Subcutaneous abdominal adipose tissue (tissue), 5 donors: Measurements from ENCODE around the gene NTM.

Source experiments
- H3K27ac ChIP-seq: one replicate; pipeline ENCODE4 v1.7.0; 2013; ENCODE audit warnings: low read depth, mild to moderate bottlenecking, inconsistent platforms, low read length, moderate library complexity
- H3K27me3 ChIP-seq, 5 donors: one replicate each; pipeline ENCODE4 v1.7.0; 2013; ENCODE audit warnings: low read length in 5 of 5, inconsistent platforms in 1 of 5; ENCODE audit not compliant: control insufficient read depth in 5 of 5, insufficient read depth in 4 of 5
- H3K36me3 ChIP-seq, 5 donors: one replicate each; pipeline ENCODE4 v1.7.0; 2013; ENCODE audit warnings: low read length in 5 of 5; ENCODE audit not compliant: control insufficient read depth in 5 of 5, insufficient read depth in 5 of 5
- H3K4me1 ChIP-seq, 5 donors: one replicate each; pipeline ENCODE4 v1.7.0; 2013; ENCODE audit warnings: low read length in 5 of 5, mild to moderate bottlenecking in 3 of 5, moderate library complexity in 1 of 5; ENCODE audit not compliant: control insufficient read depth in 5 of 5, insufficient read depth in 5 of 5
- H3K4me3 ChIP-seq, 5 donors: one replicate each; pipeline ENCODE4 v1.7.0; 2013; ENCODE audit warnings: low read length in 5 of 5, low read depth in 1 of 5
- H3K9ac ChIP-seq, 5 donors: one replicate each; pipeline ENCODE4 v1.7.0; 2013; ENCODE audit warnings: low read length in 5 of 5, mild to moderate bottlenecking in 4 of 5, moderate library complexity in 3 of 5
- H3K9me3 ChIP-seq, 5 donors: one replicate each; pipeline ENCODE4 v1.7.0; 2013; ENCODE audit warnings: low read length in 5 of 5; ENCODE audit not compliant: control insufficient read depth in 5 of 5
- donor health status: healthy.
- donor health status: healthy.
- donor health status: healthy.
- donor health status: healthy.
- donor health status: healthy.

Gene NTM

DNA sequence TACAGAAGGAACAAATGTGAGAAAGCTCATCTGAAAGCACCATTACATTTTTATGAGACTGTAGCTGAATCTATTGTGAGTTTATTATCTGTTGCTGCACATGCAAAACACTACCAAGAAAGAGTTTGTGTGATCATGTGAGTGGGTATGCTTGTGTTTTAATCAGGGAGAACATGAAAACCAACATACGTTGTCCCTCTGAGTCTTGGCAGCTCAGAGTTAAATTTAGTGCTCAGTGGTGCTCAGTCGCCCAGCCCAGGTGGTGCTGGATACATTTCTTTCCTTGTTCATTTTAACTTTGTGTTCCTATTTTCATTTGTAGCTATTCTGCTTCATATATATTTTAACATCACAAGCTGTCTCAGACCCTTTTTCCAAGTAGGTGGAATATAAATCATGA, 500.6 kb downstream of the NTM start:
- Histone ChIP-seq H3K9ac (no peak overlapping the region), H3K9me3 (no peaks in the 10 kb centered on the region), H3K4me3 (no peak overlapping the region), H3K27ac (no peak overlapping the region), H3K36me3 (no peaks in the 10 kb centered on the region), H3K4me1 (peaks cover 0 to 3% (median 0%) of the 10 kb centered on the region in 5 donors), H3K27me3 (no peaks in the 10 kb centered on the region)

DNA sequence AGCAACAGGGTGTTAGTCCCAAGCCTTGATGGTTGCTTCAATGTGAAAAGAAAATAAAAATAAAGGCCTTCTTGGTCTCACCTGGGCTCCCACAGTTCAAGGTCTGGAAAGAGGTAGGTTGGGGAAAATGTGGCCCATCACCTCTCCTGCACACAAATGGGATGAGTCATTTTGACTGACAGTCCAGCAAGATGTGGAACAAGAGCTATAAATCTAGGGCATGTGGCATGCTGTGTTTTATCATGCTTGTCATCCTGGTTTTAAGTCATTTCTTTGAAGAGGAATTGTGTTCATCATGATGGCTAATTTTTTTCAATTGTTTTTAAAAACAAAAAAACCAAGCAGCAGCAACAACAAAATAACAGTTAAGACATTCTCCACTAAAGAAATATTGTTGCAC, 503.7 kb downstream of the NTM start:
- H3K9ac ChIP-seq: no peak overlapping the region
- no peak overlapping the region for H3K27ac ChIP-seq
- peaks cover 0 to 3% (median 0%) of the 10 kb centered on the region in 5 donors for H3K4me1 ChIP-seq
- H3K9me3 ChIP-seq: no peaks in the 10 kb centered on the region
- H3K4me3 ChIP-seq: no peak overlapping the region
- no peaks in the 10 kb centered on the region for H3K36me3 ChIP-seq
- no peaks in the 10 kb centered on the region for H3K27me3 ChIP-seq

DNA sequence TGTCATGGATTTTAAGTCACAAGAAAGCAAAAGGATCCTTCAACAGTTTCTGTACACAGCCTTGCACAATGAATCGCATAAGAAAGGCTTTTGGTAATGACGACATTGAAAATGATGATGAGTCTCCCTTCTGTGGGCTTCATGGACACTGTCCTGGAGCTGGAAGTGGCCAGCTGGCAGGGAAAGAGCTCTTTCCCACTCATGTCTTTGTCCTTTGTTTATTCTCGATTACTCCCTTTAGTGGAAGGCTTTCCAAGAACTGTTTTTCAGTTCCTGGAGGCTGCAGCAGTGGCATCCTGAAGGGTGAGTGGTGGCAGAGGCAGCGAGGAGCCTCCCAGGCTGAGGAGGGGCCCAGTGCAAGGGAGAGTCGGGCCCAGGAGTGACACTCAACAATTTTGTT, 505.2 kb downstream of the NTM start:
- H3K9me3 ChIP-seq: no peaks in the 10 kb centered on the region
- no peaks in the 10 kb centered on the region for H3K36me3 ChIP-seq
- peak overlapping the region in 1 of 5 donors; percentile 26 for H3K9ac ChIP-seq
- no peak overlapping the region for H3K4me3 ChIP-seq
- peaks cover 0 to 3% (median 0%) of the 10 kb centered on the region in 5 donors for H3K4me1 ChIP-seq
- no peak overlapping the region for H3K27ac ChIP-seq
- H3K27me3 ChIP-seq: no peaks in the 10 kb centered on the region

DNA sequence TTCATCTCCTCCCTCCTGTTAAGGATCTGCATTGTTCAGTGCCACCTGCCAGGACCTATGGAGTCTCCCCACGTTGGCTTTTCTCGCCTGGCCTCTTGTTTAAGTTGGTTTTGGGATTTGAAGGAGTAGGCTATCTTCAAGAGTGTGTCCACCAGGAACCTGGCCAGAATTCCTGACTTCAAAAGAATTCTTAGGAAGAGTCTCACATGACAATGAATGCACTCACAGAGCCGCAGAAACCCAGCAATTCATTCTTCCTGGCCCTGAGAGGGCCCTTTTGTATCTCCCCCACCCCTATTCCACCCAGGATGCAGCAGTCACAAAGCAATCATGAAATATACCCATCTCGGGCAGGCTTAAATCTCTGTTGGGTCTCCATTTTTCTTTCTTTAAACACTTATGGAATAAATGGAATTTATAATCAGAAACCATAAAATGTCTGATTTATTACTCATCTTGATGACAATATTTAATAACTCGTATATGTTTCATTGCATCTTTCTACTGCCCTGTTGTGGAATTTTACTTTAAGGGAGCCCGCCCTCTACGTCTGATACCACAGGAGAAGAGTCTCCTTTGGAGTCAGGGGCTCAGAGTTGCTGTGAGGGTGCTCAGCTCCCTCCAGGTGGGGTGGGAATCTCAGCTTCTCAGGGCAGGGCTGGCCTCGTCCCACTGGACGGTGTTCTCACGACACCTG, 507.0 kb downstream of the NTM start:
- no peak overlapping the region for H3K9ac ChIP-seq
- no peaks in the 10 kb centered on the region for H3K36me3 ChIP-seq
- H3K27me3 ChIP-seq: no peaks in the 10 kb centered on the region
- no peak overlapping the region for H3K4me3 ChIP-seq
- H3K27ac ChIP-seq: no peak overlapping the region
- H3K9me3 ChIP-seq: no peaks in the 10 kb centered on the region
- peaks cover 0 to 3% (median 0%) of the 10 kb centered on the region in 5 donors for H3K4me1 ChIP-seq

DNA sequence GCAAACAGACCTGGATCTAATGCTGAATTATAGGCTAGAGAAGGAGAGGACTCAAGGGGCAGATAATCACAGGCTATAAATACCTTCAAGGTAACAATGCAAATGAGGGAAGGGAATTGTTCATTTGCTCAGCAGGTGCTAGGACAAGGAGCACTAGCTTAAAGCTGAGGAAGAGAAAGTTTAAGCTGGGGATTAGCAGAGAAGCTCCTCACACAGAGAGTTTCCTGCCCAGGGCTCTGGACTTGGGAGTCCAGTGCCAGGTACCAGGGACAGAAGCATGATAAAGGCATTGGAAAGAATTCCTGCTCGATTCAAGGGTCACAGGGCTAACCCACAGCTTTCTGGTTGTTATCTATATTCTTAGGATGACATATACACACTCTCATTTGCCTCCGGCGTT, 509.9 kb downstream of the NTM start:
- Histone ChIP-seq H3K9me3 (no peaks in the 10 kb centered on the region), H3K27ac (no peak overlapping the region), H3K36me3 (no peaks in the 10 kb centered on the region), H3K4me3 (no peak overlapping the region), H3K4me1 (peaks cover 0 to 3% (median 0%) of the 10 kb centered on the region in 5 donors), H3K27me3 (no peaks in the 10 kb centered on the region), H3K9ac (no peak overlapping the region)

DNA sequence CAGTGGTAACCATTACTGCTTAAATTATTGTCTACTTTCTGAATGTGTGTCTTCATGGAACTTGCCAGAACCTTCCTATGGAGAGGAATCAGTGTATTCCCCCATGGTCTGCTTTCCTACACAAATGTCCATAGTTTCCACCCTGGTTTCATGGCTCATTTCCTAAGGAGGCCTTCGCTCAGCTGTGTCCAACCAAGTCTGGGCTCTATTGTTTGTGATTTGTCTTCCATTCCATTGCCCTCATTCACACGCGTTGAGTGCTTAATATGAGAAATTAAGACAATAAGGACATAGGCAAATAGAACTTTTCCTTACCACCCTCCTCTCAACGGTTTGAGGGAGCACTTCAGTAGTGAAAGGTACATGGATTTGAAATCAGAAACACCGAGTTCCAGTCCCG, 510.6 kb downstream of the NTM start:
- Histone ChIP-seq H3K27ac (no peak overlapping the region), H3K4me1 (peaks cover 0 to 2% (median 0%) of the 10 kb centered on the region in 5 donors), H3K9me3 (no peaks in the 10 kb centered on the region), H3K27me3 (no peaks in the 10 kb centered on the region), H3K36me3 (no peaks in the 10 kb centered on the region), H3K4me3 (no peak overlapping the region), H3K9ac (no peak overlapping the region)

DNA sequence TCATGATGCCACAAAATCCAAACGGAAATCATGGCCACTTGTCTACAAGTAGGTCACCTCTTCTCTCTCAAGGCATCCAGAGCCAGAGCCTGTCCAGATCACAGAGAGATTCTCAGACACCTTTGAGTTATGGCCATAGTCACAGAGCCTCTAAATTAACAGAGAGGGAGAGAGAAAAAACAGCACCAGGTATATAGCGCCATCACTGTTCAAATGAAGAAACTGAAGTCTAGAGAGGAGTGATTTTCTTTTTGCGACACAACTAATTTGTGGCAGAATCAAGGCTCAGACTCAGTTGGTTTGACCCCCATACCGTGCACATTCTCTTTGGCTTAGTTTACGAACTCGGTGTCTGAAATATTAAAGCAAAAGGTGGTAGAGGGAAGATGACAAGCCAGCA, 512.9 kb downstream of the NTM start:
- H3K27ac ChIP-seq: no peak overlapping the region
- H3K27me3 ChIP-seq: no peaks in the 10 kb centered on the region
- H3K9me3 ChIP-seq: no peaks in the 10 kb centered on the region
- peaks cover 0 to 4% (median 0%) of the 10 kb centered on the region in 5 donors for H3K4me1 ChIP-seq
- H3K9ac ChIP-seq: no peak overlapping the region
- H3K36me3 ChIP-seq: no peaks in the 10 kb centered on the region
- no peak overlapping the region for H3K4me3 ChIP-seq

DNA sequence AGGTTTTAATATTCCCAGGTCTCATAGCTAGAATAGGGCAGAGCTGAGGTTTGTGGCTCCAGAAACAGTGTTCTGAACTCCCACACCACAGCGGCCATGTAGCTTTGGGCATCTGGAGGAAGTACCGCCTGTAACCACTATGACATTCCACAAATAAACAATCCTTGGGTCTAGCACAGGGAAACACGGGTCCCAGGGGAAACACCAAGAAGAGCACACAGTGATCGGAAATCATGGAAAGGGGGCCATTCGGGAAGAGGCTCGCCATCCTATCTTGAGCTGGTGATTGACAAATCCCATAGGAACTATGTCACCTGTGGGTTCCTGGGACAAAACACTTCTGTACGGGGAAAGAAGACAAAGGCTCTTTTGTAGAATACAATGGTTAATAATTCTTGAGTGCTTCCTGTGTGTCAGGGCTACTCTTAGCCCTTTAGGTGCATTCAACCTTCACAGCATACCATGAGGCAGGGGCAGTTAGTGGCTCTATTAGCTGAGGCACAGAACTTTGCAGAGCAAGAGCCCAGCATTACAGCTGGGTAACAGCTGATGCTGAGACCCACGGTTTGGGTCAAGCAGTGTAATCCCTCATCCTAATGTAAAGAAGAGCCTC, 514.2 kb downstream of the NTM start:
- H3K4me1 ChIP-seq: peaks cover 0 to 10% (median 0%) of the 10 kb centered on the region in 5 donors
- H3K27me3 ChIP-seq: no peaks in the 10 kb centered on the region
- H3K4me3 ChIP-seq: no peak overlapping the region
- H3K27ac ChIP-seq: no peak overlapping the region
- no peaks in the 10 kb centered on the region for H3K36me3 ChIP-seq
- no peaks in the 10 kb centered on the region for H3K9me3 ChIP-seq
- no peak overlapping the region for H3K9ac ChIP-seq

DNA sequence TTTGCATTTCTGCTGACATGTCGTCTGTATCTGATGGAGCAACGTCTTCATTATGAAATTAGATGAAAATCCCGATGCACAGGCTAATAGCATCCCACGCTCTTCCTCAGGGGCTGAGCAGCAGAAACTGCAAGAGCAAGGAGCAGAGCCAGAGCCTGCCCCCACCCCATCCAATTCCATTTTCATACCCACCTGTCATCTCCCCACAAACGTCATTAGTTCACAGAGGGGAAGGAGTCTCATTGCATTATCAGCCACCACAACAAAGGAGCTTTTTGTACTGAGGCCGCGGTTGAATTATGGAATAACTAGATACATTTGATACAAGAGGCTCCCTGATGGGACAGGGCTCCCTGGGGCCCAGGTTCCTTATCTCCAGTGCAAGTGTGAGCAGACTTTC, 515.0 kb downstream of the NTM start:
- Histone ChIP-seq H3K36me3 (no peaks in the 10 kb centered on the region), H3K4me3 (no peak overlapping the region), H3K4me1 (peaks cover 0 to 11% (median 0%) of the 10 kb centered on the region in 5 donors), H3K9me3 (no peaks in the 10 kb centered on the region), H3K27ac (no peak overlapping the region), H3K27me3 (no peaks in the 10 kb centered on the region), H3K9ac (no peak overlapping the region)

DNA sequence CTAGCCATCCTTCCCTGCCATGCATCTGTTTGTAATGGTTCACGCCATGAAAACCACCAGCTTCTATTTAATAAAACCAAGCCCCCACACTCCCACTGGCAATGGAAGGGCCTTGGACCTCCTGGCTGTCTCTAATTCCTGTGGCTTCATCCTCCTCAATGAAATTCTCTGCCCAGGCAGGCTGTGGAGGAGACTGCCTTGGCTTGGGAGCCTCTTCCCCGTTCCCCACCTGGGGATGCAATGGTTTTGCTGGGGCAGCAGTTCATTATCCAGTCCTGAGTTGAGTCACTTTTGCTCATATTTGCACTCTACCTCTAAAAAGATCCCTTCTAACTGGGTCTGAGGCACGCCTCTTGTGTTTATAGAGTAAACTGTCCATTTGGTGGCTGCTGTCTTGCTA, 515.8 kb downstream of the NTM start:
- H3K9ac ChIP-seq: no peak overlapping the region
- H3K36me3 ChIP-seq: no peaks in the 10 kb centered on the region
- peaks cover 0 to 11% (median 0%) of the 10 kb centered on the region in 5 donors for H3K4me1 ChIP-seq
- no peak overlapping the region for H3K4me3 ChIP-seq
- no peaks in the 10 kb centered on the region for H3K9me3 ChIP-seq
- H3K27me3 ChIP-seq: no peaks in the 10 kb centered on the region
- no peak overlapping the region for H3K27ac ChIP-seq
